ENCODE results near the gene CHCHD6.

DNA sequence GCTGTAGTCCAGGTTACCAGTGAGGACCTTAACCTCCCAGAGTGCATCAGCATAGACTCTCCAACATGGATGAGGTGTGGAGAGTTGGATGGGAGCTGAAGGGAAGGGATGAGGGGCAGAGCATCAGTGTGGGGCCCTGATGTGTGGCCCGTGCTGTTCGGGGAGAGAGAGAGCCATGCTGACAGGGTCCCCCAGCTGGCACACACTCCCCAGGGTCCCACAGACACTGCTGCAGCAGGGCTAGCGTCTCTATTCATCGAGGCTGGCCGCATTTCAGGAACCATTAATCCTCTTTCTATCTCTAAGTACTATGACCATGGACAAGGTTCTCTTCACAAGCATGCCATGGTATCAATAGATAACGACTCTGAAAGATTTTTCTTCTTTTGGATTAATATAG is 192.9 kb downstream of the CHCHD6 start:
- TF ChIP-seq, protein P1, sequence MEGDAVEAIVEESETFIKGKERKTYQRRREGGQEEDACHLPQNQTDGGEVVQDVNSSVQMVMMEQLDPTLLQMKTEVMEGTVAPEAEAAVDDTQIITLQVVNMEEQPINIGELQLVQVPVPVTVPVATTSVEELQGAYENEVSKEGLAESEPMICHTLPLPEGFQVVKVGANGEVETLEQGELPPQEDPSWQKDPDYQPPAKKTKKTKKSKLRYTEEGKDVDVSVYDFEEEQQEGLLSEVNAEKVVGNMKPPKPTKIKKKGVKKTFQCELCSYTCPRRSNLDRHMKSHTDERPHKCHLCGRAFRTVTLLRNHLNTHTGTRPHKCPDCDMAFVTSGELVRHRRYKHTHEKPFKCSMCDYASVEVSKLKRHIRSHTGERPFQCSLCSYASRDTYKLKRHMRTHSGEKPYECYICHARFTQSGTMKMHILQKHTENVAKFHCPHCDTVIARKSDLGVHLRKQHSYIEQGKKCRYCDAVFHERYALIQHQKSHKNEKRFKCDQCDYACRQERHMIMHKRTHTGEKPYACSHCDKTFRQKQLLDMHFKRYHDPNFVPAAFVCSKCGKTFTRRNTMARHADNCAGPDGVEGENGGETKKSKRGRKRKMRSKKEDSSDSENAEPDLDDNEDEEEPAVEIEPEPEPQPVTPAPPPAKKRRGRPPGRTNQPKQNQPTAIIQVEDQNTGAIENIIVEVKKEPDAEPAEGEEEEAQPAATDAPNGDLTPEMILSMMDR (IDR thresholded peaks at IDR 0.05; ENCODE audit: insufficient read depth, low read length, poor library complexity, severe bottlenecking): no peak
- no peak for TF ChIP-seq EZH2phosphoT487 (conservative IDR thresholded peaks at IDR 0.05; ENCODE audit: low read length)
